Adrenal gland (tissue), 5 donors: Measurements from ENCODE around the gene ZFAND6.

ENCODE experiments used
- CTCF ChIP-seq, 6 experiments: fragments of 450-650 bp in 4 of 6; fragments of 200-600 bp in 2 of 6; sonication (generic) in 1 of 6; IDR thresholded peaks; 1 replicate in 5 of 6; 2 replicates in 1 of 6; pipeline versions ENCODE4 v1.5.1 to v1.8.0; 2016 to 2021; ENCODE audit warnings: antibody characterized with exemption in 6 of 6, mild to moderate bottlenecking in 2 of 6, moderate library complexity in 1 of 6
- POLR2A ChIP-seq, 2 donors: fragments of 450-650 bp; IDR thresholded peaks; one replicate each; pipeline ENCODE4 v1.6.1; 2017; ENCODE audit warnings: antibody characterized with exemption in 2 of 2, mild to moderate bottlenecking in 2 of 2, moderate library complexity in 1 of 2
- donor health status: DM: no; HTN: no; CAD: no.

DNA sequence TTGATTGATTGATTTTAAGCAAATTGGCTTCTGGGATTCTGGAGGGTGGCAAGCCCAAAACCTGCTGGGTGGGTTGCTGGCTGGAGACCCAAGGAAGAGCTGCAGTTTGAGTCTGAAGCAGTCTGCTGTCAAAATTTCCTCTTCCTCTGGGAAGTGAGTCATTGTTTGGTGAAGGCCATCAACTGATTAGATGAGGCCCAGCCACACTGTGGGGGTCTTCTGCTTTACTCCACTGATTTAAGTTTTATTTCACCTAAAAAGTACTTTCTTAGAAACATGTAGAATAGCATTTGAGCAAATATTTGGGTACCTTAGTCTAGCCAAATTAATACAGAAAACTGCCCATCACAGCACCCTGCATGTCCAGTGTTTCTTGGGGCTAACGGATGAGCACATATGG, 127.1 kb downstream of the ZFAND6 start:
- no peak for TF ChIP-seq CTCF (IDR thresholded peaks at IDR 0.05)
- no peak for TF ChIP-seq POLR2A (IDR thresholded peaks at IDR 0.05)
